ENCODE measurements around the gene TRAF1. TPM values are rescaled to one million over a fixed set of nuclear protein-coding genes. Genes with fewer than 3 reads are reported as not detected.

TRAF1 gene
- total and polyA plus RNA-seq, 2 of the 13 experiments (the other 11 are each of a cell fraction or from before 2014, with no cell fraction given), result 0.44 to 1.0 TPM

DNA sequence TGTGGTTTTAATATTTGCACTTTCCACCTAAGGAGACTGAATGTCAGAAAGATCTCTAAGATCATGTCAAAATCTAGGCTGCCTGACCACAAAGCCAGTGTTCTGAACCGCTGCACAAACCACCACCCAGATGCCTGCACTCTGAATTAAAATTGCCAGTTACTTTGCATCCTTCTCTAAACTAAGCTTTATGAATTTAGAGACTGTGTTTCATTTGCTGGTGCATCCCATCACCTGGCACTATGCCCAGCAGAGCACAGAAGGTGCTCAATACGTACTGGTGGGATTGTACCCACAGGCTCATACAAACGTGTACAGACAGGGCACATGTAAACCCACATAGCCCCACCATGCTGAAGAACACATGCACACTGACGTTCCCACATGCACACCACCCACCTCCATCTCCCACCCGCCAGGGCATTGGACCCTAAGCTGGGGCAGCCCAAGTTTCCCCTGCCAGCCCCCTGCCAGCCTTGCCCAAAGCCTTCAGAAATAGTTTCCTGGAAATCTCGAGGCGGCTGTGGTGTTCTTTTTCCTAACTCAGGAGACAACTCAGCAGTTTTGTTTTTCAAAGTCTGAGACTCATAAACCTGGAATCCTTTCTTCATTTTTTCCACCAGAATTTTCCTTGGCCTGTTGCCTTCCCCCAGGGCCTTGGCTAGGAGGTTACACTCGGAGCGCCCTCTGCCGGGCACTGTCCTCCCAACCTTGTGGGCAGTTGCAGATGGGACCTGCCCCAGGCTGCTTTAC lies 9.6 kb upstream of the TRAF1 start (continued):
- TF ChIP-seq ZNF530 (CRISPR knock-in tag; IDR thresholded peaks at IDR 0.05; ENCODE audit: low read depth) (no peak), RFX3 (CRISPR knock-in tag; IDR thresholded peaks at IDR 0.05) (no peak), HNRNPL (IDR thresholded peaks at IDR 0.05; ENCODE audit: low read depth, low read length) (0 out of 2 replicates have a peak, but pooled peaks have one; percentile 53), MYNN (CRISPR knock-in tag; IDR thresholded peaks at IDR 0.05; ENCODE audit: low read depth) (no peak), ZNF441 (CRISPR knock-in tag; IDR thresholded peaks at IDR 0.05; ENCODE audit: borderline replicate concordance) (no peak), ZNF234 (CRISPR knock-in tag; conservative IDR thresholded peaks at IDR 0.05) (no peak), ZNF572 (CRISPR knock-in tag; IDR thresholded peaks at IDR 0.05) (no peak), ADNP (CRISPR knock-in tag; IDR thresholded peaks at IDR 0.05) (no peak), ZNF232 (CRISPR knock-in tag; IDR thresholded peaks at IDR 0.05; ENCODE audit: borderline replicate concordance) (no peak), GATAD2A (CRISPR knock-in tag; IDR thresholded peaks at IDR 0.05) (no peak; the same call in 1 of the 2 replicates), MEF2D (CRISPR knock-in tag; IDR thresholded peaks at IDR 0.05) (no peak)
- TF ChIP-seq, protein P1, sequence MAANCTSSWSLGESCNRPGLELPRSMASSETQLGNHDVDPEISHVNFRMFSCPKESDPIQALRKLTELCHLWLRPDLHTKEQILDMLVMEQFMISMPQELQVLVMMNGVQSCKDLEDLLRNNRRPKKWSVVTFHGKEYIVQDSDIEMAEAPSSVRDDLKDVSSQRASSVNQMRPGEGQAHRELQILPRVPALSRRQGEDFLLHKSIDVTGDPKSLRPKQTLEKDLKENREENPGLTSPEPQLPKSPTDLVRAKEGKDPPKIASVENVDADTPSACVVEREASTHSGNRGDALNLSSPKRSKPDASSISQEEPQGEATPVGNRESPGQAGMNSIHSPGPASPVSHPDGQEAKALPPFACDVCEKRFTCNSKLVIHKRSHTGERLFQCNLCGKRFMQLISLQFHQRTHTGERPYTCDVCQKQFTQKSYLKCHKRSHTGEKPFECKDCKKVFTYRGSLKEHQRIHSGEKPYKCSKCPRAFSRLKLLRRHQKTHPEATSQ (CRISPR knock-in tag; IDR thresholded peaks at IDR 0.05; ENCODE audit: borderline replicate concordance), result no peak
- TF ChIP-seq, protein P2, sequence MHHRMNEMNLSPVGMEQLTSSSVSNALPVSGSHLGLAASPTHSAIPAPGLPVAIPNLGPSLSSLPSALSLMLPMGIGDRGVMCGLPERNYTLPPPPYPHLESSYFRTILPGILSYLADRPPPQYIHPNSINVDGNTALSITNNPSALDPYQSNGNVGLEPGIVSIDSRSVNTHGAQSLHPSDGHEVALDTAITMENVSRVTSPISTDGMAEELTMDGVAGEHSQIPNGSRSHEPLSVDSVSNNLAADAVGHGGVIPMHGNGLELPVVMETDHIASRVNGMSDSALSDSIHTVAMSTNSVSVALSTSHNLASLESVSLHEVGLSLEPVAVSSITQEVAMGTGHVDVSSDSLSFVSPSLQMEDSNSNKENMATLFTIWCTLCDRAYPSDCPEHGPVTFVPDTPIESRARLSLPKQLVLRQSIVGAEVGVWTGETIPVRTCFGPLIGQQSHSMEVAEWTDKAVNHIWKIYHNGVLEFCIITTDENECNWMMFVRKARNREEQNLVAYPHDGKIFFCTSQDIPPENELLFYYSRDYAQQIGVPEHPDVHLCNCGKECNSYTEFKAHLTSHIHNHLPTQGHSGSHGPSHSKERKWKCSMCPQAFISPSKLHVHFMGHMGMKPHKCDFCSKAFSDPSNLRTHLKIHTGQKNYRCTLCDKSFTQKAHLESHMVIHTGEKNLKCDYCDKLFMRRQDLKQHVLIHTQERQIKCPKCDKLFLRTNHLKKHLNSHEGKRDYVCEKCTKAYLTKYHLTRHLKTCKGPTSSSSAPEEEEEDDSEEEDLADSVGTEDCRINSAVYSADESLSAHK (CRISPR knock-in tag; IDR thresholded peaks at IDR 0.05; ENCODE audit: borderline replicate concordance), result no peak
- TF ChIP-seq, protein P3, sequence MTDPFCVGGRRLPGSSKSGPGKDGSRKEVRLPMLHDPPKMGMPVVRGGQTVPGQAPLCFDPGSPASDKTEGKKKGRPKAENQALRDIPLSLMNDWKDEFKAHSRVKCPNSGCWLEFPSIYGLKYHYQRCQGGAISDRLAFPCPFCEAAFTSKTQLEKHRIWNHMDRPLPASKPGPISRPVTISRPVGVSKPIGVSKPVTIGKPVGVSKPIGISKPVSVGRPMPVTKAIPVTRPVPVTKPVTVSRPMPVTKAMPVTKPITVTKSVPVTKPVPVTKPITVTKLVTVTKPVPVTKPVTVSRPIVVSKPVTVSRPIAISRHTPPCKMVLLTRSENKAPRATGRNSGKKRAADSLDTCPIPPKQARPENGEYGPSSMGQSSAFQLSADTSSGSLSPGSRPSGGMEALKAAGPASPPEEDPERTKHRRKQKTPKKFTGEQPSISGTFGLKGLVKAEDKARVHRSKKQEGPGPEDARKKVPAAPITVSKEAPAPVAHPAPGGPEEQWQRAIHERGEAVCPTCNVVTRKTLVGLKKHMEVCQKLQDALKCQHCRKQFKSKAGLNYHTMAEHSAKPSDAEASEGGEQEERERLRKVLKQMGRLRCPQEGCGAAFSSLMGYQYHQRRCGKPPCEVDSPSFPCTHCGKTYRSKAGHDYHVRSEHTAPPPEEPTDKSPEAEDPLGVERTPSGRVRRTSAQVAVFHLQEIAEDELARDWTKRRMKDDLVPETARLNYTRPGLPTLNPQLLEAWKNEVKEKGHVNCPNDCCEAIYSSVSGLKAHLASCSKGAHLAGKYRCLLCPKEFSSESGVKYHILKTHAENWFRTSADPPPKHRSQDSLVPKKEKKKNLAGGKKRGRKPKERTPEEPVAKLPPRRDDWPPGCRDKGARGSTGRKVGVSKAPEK (CRISPR knock-in tag; IDR thresholded peaks at IDR 0.05; ENCODE audit: borderline replicate concordance), result no peak
- TF ChIP-seq, protein P4, sequence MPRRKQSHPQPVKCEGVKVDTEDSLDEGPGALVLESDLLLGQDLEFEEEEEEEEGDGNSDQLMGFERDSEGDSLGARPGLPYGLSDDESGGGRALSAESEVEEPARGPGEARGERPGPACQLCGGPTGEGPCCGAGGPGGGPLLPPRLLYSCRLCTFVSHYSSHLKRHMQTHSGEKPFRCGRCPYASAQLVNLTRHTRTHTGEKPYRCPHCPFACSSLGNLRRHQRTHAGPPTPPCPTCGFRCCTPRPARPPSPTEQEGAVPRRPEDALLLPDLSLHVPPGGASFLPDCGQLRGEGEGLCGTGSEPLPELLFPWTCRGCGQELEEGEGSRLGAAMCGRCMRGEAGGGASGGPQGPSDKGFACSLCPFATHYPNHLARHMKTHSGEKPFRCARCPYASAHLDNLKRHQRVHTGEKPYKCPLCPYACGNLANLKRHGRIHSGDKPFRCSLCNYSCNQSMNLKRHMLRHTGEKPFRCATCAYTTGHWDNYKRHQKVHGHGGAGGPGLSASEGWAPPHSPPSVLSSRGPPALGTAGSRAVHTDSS (CRISPR knock-in tag; conservative IDR thresholded peaks at IDR 0.05), result no peak
- TF ChIP-seq, protein P5, sequence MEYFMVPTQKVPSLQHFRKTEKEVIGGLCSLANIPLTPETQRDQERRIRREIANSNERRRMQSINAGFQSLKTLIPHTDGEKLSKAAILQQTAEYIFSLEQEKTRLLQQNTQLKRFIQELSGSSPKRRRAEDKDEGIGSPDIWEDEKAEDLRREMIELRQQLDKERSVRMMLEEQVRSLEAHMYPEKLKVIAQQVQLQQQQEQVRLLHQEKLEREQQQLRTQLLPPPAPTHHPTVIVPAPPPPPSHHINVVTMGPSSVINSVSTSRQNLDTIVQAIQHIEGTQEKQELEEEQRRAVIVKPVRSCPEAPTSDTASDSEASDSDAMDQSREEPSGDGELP (IDR thresholded peaks at IDR 0.05; ENCODE audit: borderline replicate concordance, low read depth), result no peak

Data from HepG2 (cell line).